Activated CD4-positive, alpha-beta T cell treated with anti-CD3 and anti-CD28 coated beads for 4 hours (primary cell): ENCODE measurements around the gene JKAMP.
"Not testable (repeated sequence)": the region's sequence is repeated elsewhere in the genome, so short reads cannot be mapped to it uniquely, and the experiment has no call there.

Experiments
- DNase-seq, 2 donors: peaks; one replicate each; pipeline ENCODE4 v3.0.0-alpha.2; 2020

Gene JKAMP

DNA sequence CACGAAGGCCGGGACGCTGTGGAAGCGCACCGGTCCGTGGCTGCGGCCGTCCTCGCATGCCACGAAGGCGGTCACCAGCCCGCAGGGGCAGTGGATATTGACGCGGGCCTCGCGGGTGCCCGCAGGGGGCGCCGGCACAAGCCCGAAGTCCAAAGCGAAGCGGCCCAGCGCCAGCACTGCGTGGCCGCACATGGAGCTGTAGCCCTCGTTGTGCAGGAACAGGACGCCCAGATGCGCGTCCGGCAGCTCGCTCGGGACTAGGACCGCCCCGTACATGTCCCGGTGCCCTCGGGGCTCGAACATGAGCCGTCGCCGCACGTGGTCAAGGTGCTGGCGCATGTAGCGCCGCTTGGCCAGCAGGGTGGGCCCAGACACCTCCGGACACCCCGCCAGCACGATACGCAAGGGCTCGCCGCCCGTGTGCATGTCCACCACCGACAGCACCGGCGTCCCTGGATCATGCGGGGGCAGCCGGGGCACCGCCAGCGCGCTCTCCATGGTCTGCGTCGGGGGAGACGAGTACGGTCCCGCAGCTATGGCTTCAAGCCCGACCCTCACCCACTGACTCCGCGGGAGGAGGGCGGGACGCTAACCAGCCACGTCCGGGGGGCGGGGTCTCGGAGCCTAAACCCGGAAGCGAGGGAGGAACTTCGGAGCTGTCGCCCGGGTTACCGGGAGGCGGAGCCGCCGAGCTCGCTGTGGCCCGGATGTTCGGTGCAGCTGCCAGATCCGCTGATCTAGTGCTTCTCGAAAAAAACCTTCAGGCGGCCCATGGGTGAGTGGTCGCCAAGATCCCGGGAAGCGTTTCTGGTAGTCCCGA lies at the start of gene JKAMP, which contains the start of gene L3HYPDH:
Gene JKAMP, plus strand, starts transcription at position 699 of the 820 bp plus-strand sequence. Its CDS starts 73 bp downstream, at position 772.
Gene L3HYPDH, minus strand, starts transcription at position 590 of the 820 bp plus-strand sequence. Its CDS starts 92 bp downstream, at position 498.
- peak; percentile 99 for DNase-seq

GRCh38 chr14:59435101-59435500 lies 49.2 kb upstream of the JKAMP start:
- DNase-seq: no peak

GRCh38 chr14:59435987-59436386 lies 48.3 kb upstream of the JKAMP start:
- DNase-seq: no peak

DNA sequence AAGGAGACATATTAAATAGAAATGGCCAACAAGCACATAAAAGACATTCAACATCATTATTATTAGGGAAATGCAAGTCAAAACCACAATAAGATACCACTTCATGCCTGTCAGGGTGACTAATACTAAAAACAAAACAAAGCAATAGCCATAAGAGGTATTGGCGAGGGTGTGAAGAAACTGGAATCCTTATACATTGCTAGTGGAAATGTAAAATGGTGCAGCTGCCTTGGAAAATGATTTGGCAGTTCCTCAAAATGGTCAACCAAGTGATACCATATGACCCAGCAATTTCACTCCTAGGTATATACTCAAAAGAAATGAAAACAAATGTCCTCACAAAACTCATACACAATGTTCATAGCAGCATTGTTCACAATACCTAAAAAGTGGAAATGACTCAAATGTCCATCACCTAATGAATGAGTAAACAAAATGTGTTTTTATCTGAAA lies 46.1 kb upstream of the JKAMP start:
- DNase-seq: no peak

DNA sequence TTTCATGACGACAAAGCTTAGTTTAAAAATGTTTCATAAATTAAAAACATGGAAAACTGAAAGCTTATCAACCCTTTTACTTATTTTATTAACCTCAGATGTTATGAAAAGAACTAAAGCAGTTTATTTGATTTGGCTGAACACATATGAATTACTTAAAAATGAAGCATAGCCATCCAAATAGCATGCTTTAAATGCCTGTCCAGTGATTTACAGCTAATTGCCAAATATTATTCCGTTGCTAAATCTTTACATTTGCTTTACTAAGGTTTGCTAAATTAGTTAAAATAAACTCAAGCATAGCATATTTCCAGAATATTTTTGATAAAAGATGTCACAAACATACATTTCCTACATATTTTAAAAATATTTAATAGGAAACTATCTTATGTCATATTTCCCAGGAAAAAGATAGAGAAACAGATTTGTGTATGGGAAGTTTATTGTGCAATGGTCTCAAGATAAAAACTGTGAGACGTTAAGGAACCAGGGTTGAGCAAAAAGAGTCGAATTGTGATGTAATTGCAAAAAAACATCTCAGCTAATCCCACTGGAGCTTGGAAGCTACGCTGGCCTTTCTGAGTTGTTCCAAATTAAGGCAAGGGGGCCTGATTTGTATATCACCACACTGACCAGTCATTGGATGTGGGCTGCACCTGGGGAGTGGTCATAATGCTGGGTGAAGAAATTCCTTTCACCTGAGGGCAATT lies 44.9 kb upstream of the JKAMP start:
- no peak for DNase-seq

GRCh38 chr14:59448673-59449072 lies 35.6 kb upstream of the JKAMP start:
- DNase-seq: not testable (repeated sequence)

DNA sequence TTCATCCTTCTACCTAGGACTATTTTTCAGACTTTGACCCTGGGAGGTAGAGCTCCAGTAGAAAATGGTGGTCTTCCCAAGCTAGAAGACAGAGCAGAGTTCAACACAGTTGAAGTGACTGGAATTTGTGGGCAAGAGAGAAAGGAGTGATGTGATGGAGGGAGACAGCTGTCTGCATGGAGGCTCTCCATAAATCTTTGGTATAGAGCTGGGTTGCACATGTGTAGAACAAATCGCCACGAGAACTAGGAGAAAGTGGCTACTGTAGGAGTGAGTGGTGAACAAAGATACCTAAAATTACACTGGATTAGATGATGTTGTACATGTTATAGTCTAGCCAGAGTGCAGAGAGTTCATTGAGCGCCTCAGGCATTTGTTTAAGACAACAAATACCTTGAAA lies 33.6 kb upstream of the JKAMP start:
- no peak for DNase-seq

- no peak for DNase-seq
Measured at GRCh38 chr14:59451849-59452248, 32.5 kb upstream of the JKAMP start.

DNA sequence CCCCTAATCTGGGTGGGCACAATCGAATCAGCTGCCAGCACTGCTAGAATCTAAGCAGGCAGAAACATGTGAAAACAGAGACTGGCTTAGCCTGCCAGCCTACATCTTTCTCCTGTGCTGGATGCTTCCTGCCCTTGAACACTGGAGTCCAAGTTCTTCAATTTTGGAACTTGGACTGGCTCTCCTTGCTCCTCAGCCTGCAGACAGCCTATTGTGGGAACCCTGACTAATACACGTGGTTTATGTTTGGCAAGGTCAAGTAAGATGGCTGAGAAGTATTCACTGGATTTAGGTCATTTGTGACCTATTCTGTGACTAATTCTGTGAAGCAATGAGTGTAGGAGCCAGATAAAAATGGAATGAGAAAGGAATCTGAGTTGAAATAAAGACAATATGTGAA lies 30.2 kb upstream of the JKAMP start:
- DNase-seq: no peak

DNA sequence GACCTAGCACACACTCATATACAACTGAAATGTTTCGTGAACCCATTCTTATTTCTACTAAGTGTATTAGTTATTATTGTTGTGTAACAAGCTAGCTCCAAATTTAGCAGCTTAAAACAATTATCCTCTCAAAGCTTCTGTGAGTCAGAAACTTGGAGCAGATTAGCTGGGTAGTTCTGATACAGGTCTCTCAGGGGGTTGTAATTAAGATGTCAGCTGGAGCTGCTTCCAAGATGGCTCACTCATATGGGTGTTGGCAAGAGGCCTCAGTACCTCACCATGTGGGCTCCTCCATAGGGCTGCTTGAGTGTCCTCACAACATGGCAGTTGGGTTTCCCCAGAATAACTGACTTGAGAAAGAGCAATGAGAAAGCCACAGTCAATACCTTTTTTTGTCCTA lies 28.9 kb upstream of the JKAMP start:
- DNase-seq: no peak

- no peak for DNase-seq
Measured at GRCh38 chr14:59458486-59458885, 25.8 kb upstream of the JKAMP start.

GRCh38 chr14:59460378-59460777 lies 23.9 kb upstream of the JKAMP start:
- no peak for DNase-seq

GRCh38 chr14:59461891-59462290 lies 22.4 kb upstream of the JKAMP start:
- DNase-seq: no peak

- peak in 1 of 2 donors; percentile 13 for DNase-seq
Measured at GRCh38 chr14:59463787-59464485, 20.4 kb upstream of the JKAMP start.

GRCh38 chr14:59464486-59465315 lies 19.6 kb upstream of the JKAMP start:
- DNase-seq: peak; percentile 38 to 40

DNA sequence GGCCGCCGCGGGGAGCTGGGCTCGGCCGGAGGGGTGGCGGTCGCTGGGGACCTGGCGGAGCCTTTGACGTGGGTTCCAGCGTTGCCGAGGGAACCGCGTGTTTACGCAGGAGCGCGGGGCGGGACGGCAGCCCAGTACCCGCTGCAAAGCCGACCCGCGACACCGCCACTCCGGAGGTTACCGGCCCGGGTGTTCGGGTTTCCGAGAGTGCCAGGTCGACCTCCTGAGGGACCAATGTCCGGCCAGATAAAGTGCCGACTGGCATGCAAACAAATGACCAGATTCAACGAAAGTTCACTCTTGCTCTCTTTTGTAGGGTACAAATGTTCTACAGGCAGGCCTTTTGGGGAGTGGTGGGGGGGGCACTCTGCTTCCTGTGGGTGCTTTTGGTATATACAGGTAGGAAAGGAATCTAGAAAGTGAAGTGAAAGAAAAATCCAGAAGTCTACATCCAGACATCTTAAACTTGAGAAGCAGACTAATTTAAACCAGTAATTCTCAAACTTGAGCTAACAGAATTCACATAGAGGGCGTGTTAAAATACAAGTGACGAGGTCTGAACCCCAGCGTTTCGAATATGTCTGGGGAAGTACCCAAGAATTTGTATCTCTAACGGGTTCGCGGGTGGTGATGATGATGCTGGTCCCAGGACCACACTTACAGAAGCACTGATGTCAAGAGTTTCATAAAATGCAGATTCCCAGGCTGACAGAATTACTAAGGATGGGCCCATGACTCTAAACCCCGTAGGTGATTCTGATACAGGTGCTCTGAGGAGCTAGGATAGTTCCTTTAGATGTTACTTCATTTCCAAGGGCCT lies 18.8 kb upstream of the JKAMP start, which contains the start of gene GPR135:
Gene GPR135, minus strand, starts transcription at position 65 of the 820 bp plus-strand sequence. CDS start 154 bp downstream, outside the sequence.
- DNase-seq: peak; percentile 33 to 35

GRCh38 chr14:59474172-59474571 lies 10.1 kb upstream of the JKAMP start:
- no peak for DNase-seq

- no peak for DNase-seq
Measured at GRCh38 chr14:59475709-59476108, 8.6 kb upstream of the JKAMP start.

GRCh38 chr14:59478540-59478939 lies 5.8 kb upstream of the JKAMP start:
- no peak for DNase-seq

GRCh38 chr14:59480166-59480565 lies 4.2 kb upstream of the JKAMP start:
- no peak for DNase-seq

- DNase-seq: no peak
Measured at GRCh38 chr14:59481407-59481806, 2.9 kb upstream of the JKAMP start.
